Loucy (cell line): ENCODE data around the gene VMP1.
"Not testable (repeated sequence)": the region's sequence is repeated elsewhere in the genome, so short reads cannot be mapped to it uniquely, and the experiment has no call there.

Experiments used
- H2AFZ ChIP-seq: fragments of 200-600 bp; sonication (generic); 2 replicates; pipeline ENCODE4 v1.6.0; 2016; ENCODE audit warnings: antibody characterized with exemption, mild to moderate bottlenecking, low read length, moderate library complexity
- H3F3A ChIP-seq: fragments of 200-600 bp; 2 replicates; pipeline ENCODE4 v1.6.0; 2016; ENCODE audit warnings: antibody characterized with exemption, low read depth, mild to moderate bottlenecking
- H3K27me3 ChIP-seq: fragments of 200-600 bp; sonication (generic); 2 replicates; pipeline ENCODE4 v1.6.1; 2014; ENCODE audit warnings: low read length, mild to moderate bottlenecking; ENCODE audit not compliant: insufficient read depth, poor library complexity, severe bottlenecking
- H3K36me3 ChIP-seq: fragments of 200-600 bp; sonication (generic); 2 replicates; pipeline ENCODE4 v1.6.1; 2016; ENCODE audit warnings: low read length; ENCODE audit not compliant: insufficient read depth
- H3K4me1 ChIP-seq: fragments of 200-600 bp; sonication (generic); 2 replicates; pipeline ENCODE4 v1.5.1; 2014; ENCODE audit warnings: low read length, mild to moderate bottlenecking; ENCODE audit not compliant: insufficient read depth, poor library complexity, severe bottlenecking
- H3K4me2 ChIP-seq: fragments of 200-600 bp; sonication (generic); 2 replicates; pipeline ENCODE4 v1.6.0; 2014; ENCODE audit warnings: antibody characterized with exemption, low read length, low read depth, mild to moderate bottlenecking; ENCODE audit not compliant: poor library complexity, severe bottlenecking
- H3K4me3 ChIP-seq: fragments of 200-600 bp; sonication (generic); 2 replicates; pipeline ENCODE4 v1.5.1; 2014; ENCODE audit warnings: low read length, mild to moderate bottlenecking, mixed read lengths; ENCODE audit not compliant: poor library complexity, severe bottlenecking
- H3K79me2 ChIP-seq: fragments of 200-600 bp; sonication (generic); 2 replicates; pipeline ENCODE4 v1.6.1; 2014; ENCODE audit warnings: low read length; ENCODE audit not compliant: insufficient read depth
- H3K9ac ChIP-seq: fragments of 200-600 bp; sonication (generic); 2 replicates; pipeline ENCODE4 v1.6.0; 2014; ENCODE audit warnings: mild to moderate bottlenecking, low read depth, low read length, moderate library complexity; ENCODE audit not compliant: poor library complexity, severe bottlenecking
- H3K9me2 ChIP-seq: fragments of 200-600 bp; sonication (generic); replicated peaks from 2 replicates; pipeline ENCODE4 v1.6.1; 2016; ENCODE audit warnings: low read depth, low read length, mixed read lengths
- H3K9me3 ChIP-seq: fragments of 200-600 bp; sonication (generic); 2 replicates; pipeline ENCODE4 v1.6.1; 2014; ENCODE audit warnings: mild to moderate bottlenecking, antibody characterized with exemption, low read length, low read depth; ENCODE audit not compliant: insufficient read depth
- H4K20me1 ChIP-seq: fragments of 200-600 bp; sonication (generic); 2 replicates; pipeline ENCODE4 v1.6.0; 2014; ENCODE audit warnings: antibody characterized with exemption, low read length, mild to moderate bottlenecking; ENCODE audit not compliant: insufficient read depth, poor library complexity, severe bottlenecking
- EZH2phosphoT487 ChIP-seq: fragments of 200-600 bp; IDR thresholded peaks from 2 replicates; pipeline ENCODE4 v1.6.1; 2018; ENCODE audit warnings: antibody characterized with exemption, mild to moderate bottlenecking, moderate library complexity, borderline replicate concordance
- TF ChIP-seq, protein P1 (sequence below): fragments of 200-600 bp; sonication (generic); conservative IDR thresholded peaks from 2 replicates; pipeline ENCODE4 v1.5.1; 2014; ENCODE audit warnings: mild to moderate bottlenecking, antibody characterized with exemption, low read length

VMP1 gene

GRCh38 chr17:59804901-59805465 lies 97.5 kb downstream of the VMP1 start:
- Histone ChIP-seq H3K4me2 (no peak overlapping the region), H3K9me2 (no peaks in the 10 kb centered on the region), H3K79me2 (no peaks in the 10 kb centered on the region), H3K4me3 (no peak overlapping the region), H3K9ac (no peak overlapping the region), H4K20me1 (no peaks in the 10 kb centered on the region), H3K9me3 (no peaks in the 10 kb centered on the region), H3F3A (peaks cover 5% of the 10 kb centered on the region; the same call in 1 of the 2 replicates), H2AFZ (no peak overlapping the region), H3K4me1 (peaks cover 5% of the 10 kb centered on the region), H3K36me3 (no peaks in the 10 kb centered on the region), H3K27me3 (no peaks in the 10 kb centered on the region)
- TF ChIP-seq EZH2phosphoT487 = no peak
- TF ChIP-seq, protein P1, sequence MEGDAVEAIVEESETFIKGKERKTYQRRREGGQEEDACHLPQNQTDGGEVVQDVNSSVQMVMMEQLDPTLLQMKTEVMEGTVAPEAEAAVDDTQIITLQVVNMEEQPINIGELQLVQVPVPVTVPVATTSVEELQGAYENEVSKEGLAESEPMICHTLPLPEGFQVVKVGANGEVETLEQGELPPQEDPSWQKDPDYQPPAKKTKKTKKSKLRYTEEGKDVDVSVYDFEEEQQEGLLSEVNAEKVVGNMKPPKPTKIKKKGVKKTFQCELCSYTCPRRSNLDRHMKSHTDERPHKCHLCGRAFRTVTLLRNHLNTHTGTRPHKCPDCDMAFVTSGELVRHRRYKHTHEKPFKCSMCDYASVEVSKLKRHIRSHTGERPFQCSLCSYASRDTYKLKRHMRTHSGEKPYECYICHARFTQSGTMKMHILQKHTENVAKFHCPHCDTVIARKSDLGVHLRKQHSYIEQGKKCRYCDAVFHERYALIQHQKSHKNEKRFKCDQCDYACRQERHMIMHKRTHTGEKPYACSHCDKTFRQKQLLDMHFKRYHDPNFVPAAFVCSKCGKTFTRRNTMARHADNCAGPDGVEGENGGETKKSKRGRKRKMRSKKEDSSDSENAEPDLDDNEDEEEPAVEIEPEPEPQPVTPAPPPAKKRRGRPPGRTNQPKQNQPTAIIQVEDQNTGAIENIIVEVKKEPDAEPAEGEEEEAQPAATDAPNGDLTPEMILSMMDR = no peak

GRCh38 chr17:59806322-59806721 lies 98.9 kb downstream of the VMP1 start:
- not testable (repeated sequence) for H3K9ac ChIP-seq, H3K9me2 ChIP-seq, H4K20me1 ChIP-seq, H3K79me2 ChIP-seq, H3K9me3 ChIP-seq, H3K4me3 ChIP-seq, H3K4me2 ChIP-seq, H3F3A ChIP-seq, H3K36me3 ChIP-seq, H2AFZ ChIP-seq, H3K4me1 ChIP-seq, H3K27me3 ChIP-seq

DNA sequence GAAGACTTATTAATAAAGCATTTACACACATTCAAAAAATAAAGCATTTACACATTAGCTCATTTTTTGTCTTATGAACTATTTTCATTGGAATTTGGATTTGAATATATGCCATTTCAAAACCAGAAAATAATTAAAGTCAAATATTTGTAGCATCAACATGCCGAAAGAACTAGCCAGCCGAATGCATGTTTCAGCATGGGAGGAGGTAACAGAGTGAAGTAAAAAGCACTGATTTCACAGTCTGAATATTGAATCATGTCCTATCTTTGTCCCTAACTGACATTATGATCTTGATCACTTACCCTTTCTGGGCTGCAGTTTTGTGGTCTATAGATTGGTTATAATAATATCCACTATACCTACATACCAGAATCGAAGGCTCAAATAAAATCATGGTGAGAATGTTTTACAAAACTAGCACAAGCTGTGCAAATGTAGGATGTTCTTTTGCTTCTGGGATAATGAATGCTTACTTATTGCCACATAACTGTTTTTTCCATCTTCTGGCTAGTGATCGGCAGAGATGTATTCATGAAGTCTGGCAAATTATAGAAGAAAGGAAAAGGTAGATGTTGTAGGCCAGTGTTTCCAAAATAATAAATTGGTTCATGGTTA lies 100.5 kb downstream of the VMP1 start:
- Histone ChIP-seq H3K27me3 (no peaks in the 10 kb centered on the region), H4K20me1 (no peaks in the 10 kb centered on the region), H2AFZ (no peak overlapping the region), H3K79me2 (no peaks in the 10 kb centered on the region), H3K9me3 (no peaks in the 10 kb centered on the region), H3K9me2 (no peaks in the 10 kb centered on the region), H3F3A (peaks cover 5% of the 10 kb centered on the region; the same call in 1 of the 2 replicates), H3K4me1 (peaks cover 5% of the 10 kb centered on the region), H3K4me2 (no peak overlapping the region), H3K36me3 (peaks cover 22% of the 10 kb centered on the region), H3K9ac (no peak overlapping the region), H3K4me3 (no peak overlapping the region)
- no peak for TF ChIP-seq EZH2phosphoT487
- TF ChIP-seq, protein P1 = no peak

- Histone ChIP-seq H3K9ac (no peak overlapping the region), H3K9me3 (no peaks in the 10 kb centered on the region), H4K20me1 (no peaks in the 10 kb centered on the region), H2AFZ (no peak overlapping the region), H3K79me2 (no peaks in the 10 kb centered on the region), H3K36me3 (peaks cover 25% of the 10 kb centered on the region), H3K27me3 (no peaks in the 10 kb centered on the region), H3K9me2 (no peaks in the 10 kb centered on the region), H3K4me3 (no peak overlapping the region), H3K4me1 (no peaks in the 10 kb centered on the region), H3K4me2 (no peak overlapping the region), H3F3A (peaks cover 5% of the 10 kb centered on the region; the same call in 1 of the 2 replicates)
- TF ChIP-seq, protein P1 = no peak
- no peak for TF ChIP-seq EZH2phosphoT487
Measured at GRCh38 chr17:59810894-59811153, 103.4 kb downstream of the VMP1 start.
